HG02623 (cell line): ENCODE measurements around the gene HIVEP2.

Experiments
- ATAC-seq: cut with Tn5 transposase; IDR thresholded peaks from one replicate; pipeline ENCODE4 v1.9.1; 2021; ENCODE audit warnings: moderate library complexity; ENCODE audit not compliant: unreplicated experiment

HIVEP2 gene

DNA sequence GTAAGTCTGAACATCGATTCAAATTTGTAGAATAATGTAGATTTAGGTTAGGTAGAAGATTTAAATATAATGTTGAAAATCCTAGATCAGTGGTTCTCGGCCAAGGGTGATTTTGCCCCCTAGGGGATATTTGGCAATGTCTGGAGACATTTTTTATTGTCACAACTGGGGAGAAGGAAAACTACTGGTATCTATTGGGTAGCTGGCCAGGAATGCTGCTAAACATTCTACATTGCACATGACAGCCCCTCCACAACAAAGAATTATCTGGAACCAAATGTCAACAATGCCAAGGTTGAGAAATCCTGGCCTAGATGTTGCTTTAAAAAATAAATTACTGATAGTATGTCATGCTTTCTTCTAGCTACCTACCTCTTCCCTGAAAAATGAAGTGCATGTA is 76.1 kb downstream of the HIVEP2 start:
- ATAC-seq = no peak

DNA sequence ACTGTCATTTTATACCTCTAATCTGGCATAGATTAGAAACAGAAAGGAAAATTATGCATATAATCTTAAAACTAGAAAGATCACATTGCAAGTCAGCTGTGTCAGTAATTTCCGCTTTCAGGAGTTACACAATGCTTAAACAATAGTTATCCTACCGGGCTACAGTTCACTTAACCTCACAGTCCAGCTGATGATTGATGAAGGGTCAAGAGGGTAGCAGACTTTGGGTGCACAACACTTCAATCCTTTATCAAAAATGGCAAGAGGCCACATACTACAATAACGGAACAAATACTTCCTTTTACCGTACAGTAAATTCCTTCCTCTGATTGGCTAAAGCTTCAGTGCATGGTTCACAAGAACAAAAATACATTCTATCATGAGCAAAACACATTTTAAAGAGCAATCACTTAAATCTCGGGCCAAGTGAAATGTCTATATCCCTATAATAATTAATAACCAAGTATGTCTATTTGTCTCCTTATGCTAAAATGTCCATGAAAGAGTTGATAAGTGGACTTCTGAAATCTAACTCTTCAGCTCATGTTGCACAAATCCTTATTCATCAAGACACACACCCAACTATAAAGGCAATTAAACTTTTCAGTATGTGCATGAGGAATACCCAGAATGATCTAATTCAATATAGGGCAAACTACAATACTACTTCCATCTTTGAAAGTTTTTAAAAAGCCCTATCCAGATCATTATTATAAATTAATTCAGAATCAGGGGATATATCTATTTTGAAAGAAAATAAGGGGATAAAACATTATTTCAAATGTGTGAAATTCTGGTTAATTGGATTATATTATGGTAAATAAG is 76.8 kb downstream of the HIVEP2 start:
- ATAC-seq = no peak

DNA sequence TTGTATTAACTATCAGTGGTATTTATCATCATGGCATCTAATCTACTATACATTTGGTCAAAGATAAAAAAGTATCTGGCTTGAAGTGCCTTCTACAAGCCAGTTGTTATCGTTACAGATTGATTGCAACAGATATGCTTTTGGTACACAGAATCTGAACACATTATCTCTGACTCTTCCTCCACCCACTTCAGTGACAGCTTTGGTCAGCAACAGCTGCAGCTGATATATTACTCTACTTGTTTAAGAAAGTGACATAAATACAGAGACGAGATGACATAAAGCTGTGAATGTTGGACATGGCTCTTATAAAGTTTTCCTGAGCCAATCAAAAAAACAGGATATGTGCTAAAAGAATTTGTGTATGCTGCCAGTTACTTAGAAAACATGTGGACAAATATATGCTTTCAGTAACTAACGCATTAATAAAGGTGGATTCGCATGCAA is 77.6 kb downstream of the HIVEP2 start:
- ATAC-seq = no peak

DNA sequence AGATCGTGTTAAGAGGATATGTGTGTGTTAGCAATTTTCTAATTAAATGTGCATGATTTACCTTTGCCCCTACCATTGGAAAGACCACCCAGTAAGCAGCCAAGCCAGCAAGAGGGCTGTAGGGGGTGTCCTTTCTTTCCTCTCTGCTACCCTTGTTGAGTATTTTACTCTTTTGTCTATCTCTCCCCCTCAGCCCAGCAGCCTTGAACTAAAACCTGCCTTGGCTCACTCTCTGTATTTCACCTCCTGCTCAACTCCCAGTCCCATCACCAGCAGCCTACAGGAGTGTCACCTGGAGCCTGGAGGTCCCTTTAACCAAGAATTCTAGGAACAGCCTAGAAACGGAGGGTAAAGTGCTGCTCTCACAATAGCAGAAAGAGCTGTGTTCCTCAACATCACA is 81.0 kb downstream of the HIVEP2 start:
- no peak for ATAC-seq

DNA sequence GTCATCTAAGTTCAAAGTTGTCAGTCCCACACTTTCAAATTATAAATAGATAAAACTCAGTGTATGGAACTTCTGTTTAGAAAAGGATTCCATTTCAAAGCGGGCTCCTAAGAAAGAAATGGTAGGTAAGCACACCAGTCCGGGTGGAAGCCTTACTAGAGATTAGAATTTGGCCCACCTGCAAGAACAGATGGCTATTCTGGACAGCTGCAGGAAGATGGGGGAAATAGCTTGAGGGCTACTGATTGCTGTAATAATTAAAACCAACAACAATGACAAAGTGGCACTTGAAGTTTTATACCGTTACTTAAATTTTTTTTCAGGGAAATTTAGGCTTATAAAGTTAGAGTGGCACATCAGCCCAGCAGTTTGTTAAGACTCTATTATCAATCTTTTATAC is 83.3 kb downstream of the HIVEP2 start:
- ATAC-seq = no peak

DNA sequence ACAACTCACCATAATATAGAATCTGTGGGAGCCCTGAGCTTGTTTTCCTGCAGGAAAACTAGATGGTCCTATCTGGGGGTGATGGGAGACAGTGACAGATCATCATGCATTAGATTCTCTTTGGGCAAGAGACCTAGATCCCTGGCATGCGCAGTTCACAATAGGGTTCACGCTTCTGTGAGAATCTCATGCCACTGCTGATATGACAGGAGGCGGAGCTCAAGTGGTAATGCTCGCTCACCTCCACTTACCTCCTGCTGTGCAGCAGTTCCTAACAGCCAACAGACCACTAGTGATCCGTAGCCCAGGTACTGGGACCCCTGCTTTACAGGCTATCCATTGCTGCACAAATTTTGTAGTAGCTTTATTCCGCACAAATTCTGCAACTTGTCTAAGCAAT is 84.5 kb downstream of the HIVEP2 start:
- ATAC-seq = no peak

DNA sequence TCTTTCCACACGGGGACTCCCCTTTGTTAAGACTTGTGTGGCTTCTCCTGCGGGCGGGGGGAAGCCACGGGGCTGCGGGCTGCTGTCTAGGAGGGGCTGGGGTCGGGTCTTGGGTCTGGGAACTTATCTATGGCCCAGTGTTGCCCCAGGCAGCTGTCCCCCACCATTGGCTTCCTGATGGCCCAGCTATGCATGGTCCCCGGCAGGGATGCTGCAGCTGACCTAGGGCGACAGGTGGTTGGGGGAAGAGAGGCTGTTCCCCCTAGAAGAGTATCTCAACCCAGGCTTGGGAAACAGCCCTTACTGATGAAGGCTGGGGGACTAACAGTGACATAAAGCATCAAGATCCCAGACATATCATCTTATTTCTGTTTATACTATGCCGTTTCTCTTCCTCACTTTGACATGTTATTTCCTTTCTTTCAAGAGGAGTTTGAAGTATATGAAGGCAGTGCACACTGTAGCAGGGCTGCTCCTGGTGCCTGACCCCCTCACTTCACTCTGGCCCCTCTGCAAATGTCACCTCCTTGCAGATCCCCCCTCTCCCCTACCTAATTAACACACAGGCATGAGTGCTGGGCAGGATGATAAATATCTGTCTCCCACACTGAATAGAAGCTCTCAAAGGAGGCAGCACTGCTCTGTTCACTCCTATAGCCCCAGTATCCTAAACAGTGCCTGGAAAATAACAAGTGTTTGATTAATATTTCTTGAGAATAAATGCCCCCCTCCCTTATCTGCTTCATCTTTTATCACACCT is 87.0 kb downstream of the HIVEP2 start:
- ATAC-seq = peak; percentile 12

DNA sequence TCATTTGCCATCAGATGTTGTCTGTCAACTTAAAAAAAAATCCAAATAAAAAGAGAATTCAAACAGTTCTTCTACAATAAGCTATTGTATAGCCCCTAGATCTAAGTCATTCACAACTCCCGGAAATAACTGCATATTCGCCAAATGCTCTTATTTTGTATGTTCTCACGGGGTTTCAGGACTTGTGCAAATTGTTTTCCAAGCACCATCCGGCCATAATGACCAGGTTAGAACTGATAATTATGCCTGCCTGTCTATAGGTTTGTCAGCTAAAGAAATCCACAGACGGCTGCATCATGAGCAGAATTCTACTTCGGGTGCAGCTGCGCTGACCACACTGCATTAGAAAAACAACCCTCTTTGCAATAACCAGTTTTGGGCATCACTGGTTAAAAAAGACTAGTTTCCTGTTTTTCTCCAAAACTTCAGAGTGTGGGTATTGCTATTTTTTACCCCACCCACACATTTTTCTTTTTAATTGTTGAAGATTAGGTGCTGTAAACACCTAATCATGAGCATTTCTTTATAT is 87.7 kb downstream of the HIVEP2 start:
- ATAC-seq = peak; percentile 46

DNA sequence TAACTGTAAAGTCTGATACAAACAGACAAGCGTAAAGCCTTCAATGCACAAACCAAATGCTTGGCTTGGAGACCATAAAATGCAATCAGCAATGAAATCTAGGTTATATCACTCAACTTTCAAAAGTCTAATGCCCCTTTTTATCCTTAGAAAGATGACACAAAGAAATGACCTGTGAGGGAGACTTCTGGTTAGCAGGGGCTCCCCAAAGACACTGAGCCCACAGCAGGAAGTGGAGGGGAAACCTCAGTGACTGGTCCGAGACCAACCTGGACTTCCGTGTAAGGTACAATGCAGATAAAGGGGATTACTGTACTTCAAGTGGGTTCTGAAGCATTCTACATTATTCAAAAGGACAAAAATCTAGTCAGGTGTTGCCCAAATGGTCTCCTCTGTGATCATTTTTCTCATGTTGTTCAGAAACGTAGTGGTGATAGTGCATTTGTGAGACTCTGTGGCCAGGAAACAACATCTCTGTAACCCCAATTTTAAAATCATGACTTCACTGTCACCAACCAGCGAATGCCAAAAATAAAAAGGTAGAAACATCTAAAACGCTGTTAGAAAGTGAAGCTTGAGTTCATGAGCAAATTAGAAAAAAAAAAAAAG is 88.2 kb downstream of the HIVEP2 start:
- peak; percentile 61 for ATAC-seq

DNA sequence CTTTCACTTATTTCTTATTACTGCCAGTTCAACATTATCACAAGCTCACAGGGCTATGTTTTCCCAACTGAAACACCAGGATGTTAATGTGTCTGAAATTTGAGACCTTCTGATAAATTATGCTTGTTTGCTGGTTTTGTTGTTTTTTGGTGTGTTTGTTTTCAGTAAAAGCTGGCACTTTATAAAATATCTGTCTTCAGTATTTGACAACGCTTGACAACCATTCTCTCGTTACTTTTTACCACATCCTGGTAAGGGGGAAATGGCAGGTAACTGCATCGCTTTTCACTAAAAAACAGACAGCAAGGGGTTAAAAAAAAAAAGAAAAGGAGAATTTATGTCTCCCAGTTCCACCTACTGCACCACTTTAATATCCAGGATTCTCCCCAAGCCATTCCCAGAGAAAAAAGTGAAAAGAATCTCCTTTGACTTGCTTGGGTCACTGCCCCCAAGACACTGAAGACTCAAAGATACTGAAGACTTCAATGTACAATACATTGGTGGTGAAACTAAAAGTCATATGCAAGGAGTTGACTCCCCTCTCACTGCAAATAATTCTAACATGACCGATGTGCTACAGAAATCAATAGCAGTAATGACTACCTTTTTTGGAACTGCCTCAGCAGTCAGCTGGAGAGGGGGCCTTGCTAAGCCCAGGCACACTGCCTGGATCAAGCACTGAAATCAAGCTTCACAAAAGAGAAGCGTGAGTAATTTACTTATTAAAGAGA is 88.9 kb downstream of the HIVEP2 start:
- ATAC-seq = no peak

DNA sequence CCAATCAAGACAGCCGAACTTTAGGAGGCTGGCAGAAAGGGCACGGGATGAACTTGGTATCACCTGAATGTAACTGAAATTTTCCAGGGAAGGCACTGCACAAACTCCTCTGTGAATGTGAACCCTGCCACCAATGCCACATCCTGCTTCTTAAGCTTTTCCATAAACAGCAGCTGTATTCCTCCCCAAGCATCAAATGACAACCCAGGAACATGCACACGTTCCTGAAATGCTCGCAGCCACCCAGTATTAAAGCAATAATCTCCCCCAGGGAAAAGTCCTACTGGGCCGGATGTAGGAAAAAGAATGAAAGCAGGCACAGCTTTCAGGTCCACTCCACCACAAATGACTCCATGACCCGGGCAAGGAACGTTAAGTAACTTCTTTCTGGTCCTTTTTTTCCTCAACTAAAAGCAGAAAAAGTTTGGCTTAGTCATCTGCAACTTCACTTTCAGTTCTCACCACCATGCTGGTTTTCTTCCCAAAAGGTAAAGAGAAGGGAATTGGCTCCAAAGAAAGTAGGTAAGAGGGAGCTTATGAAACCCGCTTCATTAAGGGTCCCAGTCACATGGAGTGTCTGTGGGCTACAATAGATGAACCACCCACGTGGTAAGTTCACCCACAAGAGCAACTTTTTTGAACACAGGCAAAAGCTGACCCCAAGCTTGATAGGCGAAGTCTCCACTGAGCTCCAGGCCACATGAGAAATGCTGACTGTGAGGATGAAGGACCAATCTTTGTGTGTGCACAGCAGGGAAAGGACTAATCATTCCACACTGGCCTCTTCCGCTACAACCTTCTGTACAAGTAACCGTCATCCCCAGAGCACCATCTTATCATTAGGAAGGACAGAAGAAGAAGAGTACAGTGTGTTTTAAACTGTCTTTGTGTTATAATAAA is 90.1 kb downstream of the HIVEP2 start:
- ATAC-seq = no peak

DNA sequence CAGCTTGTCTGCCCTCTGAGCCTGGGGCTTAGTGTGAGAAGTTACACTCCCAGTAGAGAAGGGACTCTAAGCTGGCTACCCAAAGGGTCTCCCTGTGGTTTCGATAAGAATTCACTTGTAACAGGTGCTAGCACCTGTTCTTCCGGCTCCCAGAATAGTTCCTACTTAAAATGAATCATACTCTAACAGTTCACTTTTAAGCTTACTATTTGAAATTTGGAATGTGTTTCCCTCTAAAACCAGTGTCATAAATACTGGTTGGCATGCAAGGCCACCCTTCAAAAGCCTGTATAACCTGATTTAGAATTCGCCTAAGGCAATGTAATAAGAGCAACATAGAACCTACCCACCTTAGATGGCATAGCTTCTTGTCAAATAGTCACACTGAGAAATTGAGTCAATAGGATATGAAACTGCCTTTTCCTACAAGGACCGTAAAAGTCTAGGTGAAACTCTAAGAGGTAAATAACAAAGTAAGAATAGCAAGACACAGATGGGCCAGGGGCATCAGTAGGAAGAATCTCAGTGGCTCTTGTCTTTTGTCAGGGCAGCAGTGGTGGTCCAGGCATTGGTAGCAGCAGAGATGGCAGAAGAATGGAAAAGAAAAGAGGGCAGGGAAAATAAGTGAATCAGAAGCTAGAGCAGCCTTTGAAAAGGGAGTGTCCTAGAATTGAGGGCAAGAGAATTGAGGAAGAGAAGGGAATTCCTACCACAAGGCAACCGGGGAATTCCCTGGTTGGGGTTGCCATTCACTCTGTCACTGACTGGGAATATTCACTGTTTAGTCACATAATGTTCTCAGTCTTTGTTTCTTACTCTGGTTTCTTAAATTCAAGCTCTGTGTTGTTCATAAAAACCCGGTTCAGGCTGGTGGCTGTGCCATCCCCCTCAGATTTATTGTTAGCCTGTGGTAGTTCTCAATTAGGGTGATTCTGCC is 91.5 kb downstream of the HIVEP2 start:
- ATAC-seq = no peak

DNA sequence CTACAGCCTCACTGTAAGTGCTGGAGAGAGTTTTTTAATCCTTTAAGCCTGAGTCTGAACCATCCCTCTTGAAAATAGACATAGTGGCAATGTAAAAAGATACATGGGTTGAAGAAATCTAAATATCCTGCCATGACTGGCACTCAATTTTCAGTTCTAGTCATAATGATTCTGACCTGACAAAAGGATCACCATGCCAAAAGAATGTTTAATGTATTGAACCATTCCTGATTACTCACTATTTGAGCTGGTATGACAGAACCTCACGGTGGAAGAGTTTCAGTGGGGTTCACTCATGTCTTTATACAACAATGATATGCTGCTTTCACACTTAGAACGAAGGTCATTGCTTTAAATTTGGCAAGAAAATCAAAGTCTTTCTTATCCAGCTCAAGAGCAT is 93.4 kb downstream of the HIVEP2 start:
- ATAC-seq = no peak

DNA sequence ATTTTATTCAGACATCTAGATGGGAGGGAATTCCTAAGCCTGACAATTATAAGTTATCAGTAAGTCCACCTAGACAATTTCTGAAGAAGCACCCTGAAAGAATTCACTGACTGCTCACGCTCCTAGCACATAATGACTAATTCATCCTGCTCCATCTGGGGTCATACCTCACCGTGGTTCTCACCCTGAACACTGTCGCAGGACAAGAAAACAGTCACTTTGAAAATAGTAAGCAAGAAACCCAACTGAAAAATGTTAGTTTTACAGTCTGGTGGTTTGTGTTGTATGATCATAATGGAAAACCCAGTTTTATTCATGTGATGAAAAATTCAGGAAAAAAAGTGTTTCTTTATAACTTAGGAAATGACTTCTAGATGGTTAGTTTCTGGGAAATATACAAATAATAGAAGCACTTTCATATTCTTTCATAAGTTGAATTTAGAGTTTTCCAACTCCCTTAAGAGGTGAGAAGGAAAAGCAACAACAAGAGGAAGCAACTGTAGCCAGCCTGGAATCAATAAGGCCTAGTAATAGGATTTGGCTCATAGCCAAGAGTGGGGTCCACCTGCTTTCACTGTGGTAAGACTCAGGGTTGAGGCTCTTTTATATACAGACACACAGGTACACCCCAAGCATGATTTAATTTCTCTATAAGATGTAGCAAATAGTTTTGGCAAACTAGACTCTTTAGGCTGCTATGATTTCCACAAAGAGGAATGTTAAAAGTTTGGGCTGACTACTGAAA is 94.1 kb downstream of the HIVEP2 start:
- peak; percentile 65 for ATAC-seq

DNA sequence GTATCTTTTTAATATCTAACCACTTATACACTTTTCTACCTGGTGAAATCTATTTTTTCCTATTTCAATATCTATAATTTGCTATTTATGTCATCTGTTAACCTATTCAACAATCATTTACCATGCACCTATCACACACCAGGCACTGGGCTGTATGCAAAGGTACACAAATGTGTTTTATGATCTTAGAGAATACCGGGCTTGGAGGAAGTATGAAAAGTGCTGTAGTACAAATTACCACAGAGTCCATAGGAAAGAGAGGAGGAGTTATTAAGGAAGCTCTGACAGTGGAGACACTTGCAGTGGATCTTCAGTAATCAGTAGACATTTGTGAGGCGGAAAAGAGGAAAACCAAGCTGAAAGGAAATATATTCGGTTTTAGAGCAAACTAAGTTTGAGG is 96.0 kb downstream of the HIVEP2 start:
- no peak for ATAC-seq

DNA sequence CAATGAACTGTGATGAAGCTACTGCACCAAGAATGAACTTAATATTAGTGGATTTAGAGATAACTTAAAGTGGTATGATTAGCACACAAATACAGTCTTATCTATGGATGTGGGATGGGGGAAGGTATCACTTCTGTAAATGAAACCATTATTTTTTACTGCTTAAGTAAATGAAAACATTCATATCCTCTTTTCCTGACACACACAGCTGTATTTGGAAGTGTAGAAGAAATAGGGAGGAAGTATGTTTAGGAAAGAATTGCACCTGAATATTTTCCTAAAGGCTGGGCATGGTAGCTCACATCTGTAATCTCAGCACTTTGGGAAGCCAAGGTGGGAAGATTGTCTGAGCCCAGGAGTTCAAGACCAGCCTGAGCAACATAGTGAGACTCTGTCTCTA is 96.8 kb downstream of the HIVEP2 start:
- ATAC-seq = no peak

DNA sequence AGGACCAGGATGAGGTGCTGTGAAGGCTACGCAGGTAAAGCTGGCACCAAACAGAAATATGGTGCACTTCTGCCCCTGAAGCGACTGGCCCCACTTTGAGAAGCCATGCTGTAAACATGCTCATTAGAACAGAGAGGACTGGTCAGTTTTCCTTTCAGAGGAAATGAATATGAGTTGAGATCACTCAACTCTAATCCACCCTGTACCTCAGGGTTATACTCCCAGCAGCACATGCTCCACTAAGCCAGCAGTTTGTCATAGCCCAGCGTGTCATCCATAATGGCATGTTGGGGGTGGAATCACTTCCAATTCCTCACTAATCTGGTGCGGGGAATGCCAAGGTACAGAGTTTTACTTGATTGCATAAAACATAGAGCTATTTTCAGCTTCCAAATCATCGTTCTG is 98.1 kb downstream of the HIVEP2 start:
- no peak for ATAC-seq

DNA sequence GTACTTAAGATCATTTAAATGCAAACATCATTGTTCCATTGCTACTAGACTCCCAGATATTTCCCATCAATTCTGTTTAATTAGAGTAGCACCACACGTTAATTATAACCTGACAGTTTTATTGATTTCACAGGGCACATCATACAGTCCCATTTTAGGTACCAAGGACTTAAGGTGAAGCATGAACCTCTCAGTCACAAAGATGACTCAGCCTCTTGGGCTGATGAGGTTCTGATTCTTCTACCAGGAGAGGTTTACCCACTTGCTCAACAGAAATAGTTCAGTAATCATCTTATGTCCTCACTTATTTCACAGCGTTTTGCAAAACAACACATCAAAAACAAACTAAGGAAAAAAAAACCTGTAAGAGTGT is 98.5 kb downstream of the HIVEP2 start:
- ATAC-seq = no peak
